ENCODE data around the gene FAM222A. TPM values are rescaled to one million over a fixed set of nuclear protein-coding genes. Genes with fewer than 3 reads are reported as not detected.
A peak's percentile ranks its signal among the peaks of the same experiment; 100 is the strongest.

The FAM222A gene
- total RNA-seq, 2 donors from 2014 or later: 21.6 to 24.4 TPM

DNA sequence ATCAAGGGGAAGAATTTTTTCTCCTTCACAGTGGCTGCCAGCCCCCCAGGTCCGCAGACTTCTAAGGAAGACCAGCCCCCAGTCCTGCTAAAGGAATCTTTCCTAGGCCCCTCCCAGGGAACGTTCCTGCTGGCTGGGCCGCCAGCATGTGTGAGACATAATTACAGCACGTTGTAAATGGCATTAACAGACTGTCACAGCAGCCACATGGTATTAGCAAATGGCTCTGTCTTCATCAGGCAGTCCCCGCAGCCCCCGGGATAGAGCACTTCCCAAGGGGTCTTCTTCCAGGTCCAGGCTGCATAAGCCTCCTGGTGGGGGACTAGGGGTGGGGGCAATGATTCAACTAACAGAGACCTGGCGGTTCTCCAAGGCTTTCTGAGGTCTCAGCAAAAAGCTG, 34.9 kb upstream of the FAM222A start:
- peaks cover 20% of the 10 kb centered on the region for H3K4me1 ChIP-seq (ENCODE audit: control insufficient read depth, insufficient read depth, low read length)
- Mint-ChIP-seq H3K36me3 (ENCODE audit: low read depth) (no peaks in the 10 kb centered on the region), H3K27ac (no peak overlapping the region), H3K4me3 (no peak overlapping the region), H3K9me3 (no peaks in the 10 kb centered on the region), H3K27me3 (ENCODE audit: insufficient read depth) (peaks cover 61% of the 10 kb centered on the region), H3K4me1 (peaks cover 14% of the 10 kb centered on the region)
- no peaks in the 10 kb centered on the region for H3K36me3 ChIP-seq (ENCODE audit: control insufficient read depth, insufficient read depth, low read length)
- peak overlapping the region; percentile 48 for H3K4me3 ChIP-seq (ENCODE audit: low read length)
- no peaks in the 10 kb centered on the region for H3K27me3 ChIP-seq (ENCODE audit: control insufficient read depth, insufficient read depth, low read length, poor library complexity, severe bottlenecking)
- no peak overlapping the region for H3K27ac ChIP-seq (ENCODE audit: low read depth, low read length)
- no peak overlapping the region for H3K9ac ChIP-seq (ENCODE audit: extremely low read depth, low read length, poor library complexity, severe bottlenecking)
- DNase-seq: peak; percentile 68
- H3K9me3 ChIP-seq (ENCODE audit: control insufficient read depth, low read length): no peaks in the 10 kb centered on the region
- TF ChIP-seq CTCF (conservative IDR thresholded peaks at IDR 0.05): no peak
- WGBS, 2 experiments (ENCODE audit: insufficient coverage in 1 of 2, insufficient read length in 1 of 2): 38 to 42% methylated on average over 7 of the region's 7 CpGs

GRCh38 chr12:109679501-109680263, 33.9 kb upstream of the FAM222A start:
- Mint-ChIP-seq H3K4me3 (no peak overlapping the region), H3K36me3 (ENCODE audit: low read depth) (no peaks in the 10 kb centered on the region), H3K9me3 (no peaks in the 10 kb centered on the region), H3K27ac (no peak overlapping the region), H3K27me3 (ENCODE audit: insufficient read depth) (peaks cover 67% of the 10 kb centered on the region), H3K4me1 (peaks cover 14% of the 10 kb centered on the region)
- no peak overlapping the region for H3K4me3 ChIP-seq (ENCODE audit: low read length)
- H3K9me3 ChIP-seq (ENCODE audit: control insufficient read depth, low read length): no peaks in the 10 kb centered on the region
- 56 to 62% methylated on average over 6 to 8 of the region's 8 CpGs for WGBS, 2 experiments (ENCODE audit: insufficient coverage in 1 of 2, insufficient read length in 1 of 2)
- H3K27me3 ChIP-seq (ENCODE audit: control insufficient read depth, insufficient read depth, low read length, poor library complexity, severe bottlenecking): no peaks in the 10 kb centered on the region
- no peaks in the 10 kb centered on the region for H3K36me3 ChIP-seq (ENCODE audit: control insufficient read depth, insufficient read depth, low read length)
- peaks cover 20% of the 10 kb centered on the region for H3K4me1 ChIP-seq (ENCODE audit: control insufficient read depth, insufficient read depth, low read length)
- H3K27ac ChIP-seq (ENCODE audit: low read depth, low read length): no peak overlapping the region
- no peak overlapping the region for H3K9ac ChIP-seq (ENCODE audit: extremely low read depth, low read length, poor library complexity, severe bottlenecking)
- peak; percentile 74 for DNase-seq
- no peak for TF ChIP-seq CTCF (conservative IDR thresholded peaks at IDR 0.05)

DNA sequence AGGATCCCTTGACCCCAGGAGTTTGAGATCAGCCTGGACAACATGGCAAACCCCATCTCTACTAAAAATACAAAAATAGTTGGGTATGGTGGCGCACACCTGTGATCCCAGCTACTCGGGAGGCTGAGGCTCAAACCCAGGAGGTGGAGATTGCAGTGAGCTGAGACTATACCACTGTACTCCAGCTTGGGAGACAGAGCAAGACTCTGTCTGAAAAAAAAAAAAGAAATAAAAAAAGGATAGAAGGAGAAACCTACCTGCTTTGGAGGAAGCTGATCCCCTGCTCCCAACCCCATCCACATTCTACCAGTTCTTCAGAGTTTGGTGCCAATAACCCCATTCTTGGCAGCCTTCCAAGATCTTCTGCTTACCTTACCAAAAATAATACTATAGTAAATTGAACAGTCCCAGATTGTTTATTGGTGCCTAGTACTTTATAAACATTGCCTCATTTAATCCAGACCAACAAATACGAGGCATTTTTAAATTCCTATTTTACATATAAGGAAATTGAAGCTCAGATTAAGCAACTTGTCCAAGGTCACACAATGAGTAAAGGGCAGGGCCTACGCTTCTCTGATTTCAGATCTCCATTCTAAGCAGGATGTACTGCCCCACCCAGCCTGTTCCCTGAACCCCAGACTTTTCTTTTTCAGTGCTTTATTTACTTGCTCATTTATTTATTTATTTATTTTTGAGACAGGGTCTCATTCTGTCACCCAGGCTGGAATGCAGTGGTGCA, 33.2 kb upstream of the FAM222A start:
- DNase-seq: no peak
- WGBS, 2 experiments (ENCODE audit: insufficient coverage in 1 of 2, insufficient read length in 1 of 2): 96 to 100% methylated on average over 4 of the region's 4 CpGs
- Mint-ChIP-seq H3K4me3 (no peak overlapping the region), H3K4me1 (peaks cover 14% of the 10 kb centered on the region), H3K9me3 (no peaks in the 10 kb centered on the region), H3K27me3 (ENCODE audit: insufficient read depth) (peaks cover 64% of the 10 kb centered on the region), H3K27ac (no peak overlapping the region), H3K36me3 (ENCODE audit: low read depth) (no peaks in the 10 kb centered on the region)
- no peaks in the 10 kb centered on the region for H3K9me3 ChIP-seq (ENCODE audit: control insufficient read depth, low read length)
- H3K9ac ChIP-seq (ENCODE audit: extremely low read depth, low read length, poor library complexity, severe bottlenecking): no peak overlapping the region
- no peak overlapping the region for H3K27ac ChIP-seq (ENCODE audit: low read depth, low read length)
- H3K27me3 ChIP-seq (ENCODE audit: control insufficient read depth, insufficient read depth, low read length, poor library complexity, severe bottlenecking): no peaks in the 10 kb centered on the region
- H3K36me3 ChIP-seq (ENCODE audit: control insufficient read depth, insufficient read depth, low read length): no peaks in the 10 kb centered on the region
- no peak for TF ChIP-seq CTCF (conservative IDR thresholded peaks at IDR 0.05)
- H3K4me3 ChIP-seq (ENCODE audit: low read length): no peak overlapping the region
- H3K4me1 ChIP-seq (ENCODE audit: control insufficient read depth, insufficient read depth, low read length): peaks cover 20% of the 10 kb centered on the region
